ENCODE measurements around the gene SMIM41. TPM values are rescaled to one million over a fixed set of nuclear protein-coding genes. Genes with fewer than 3 reads are reported as not detected.

Gene SMIM41
- polyA plus RNA-seq, 2 of the 4 experiments (the other 2 are of a cell fraction) = not detected

GRCh38 chr12:52032804-52033445 is 46.6 kb upstream of the SMIM41 start (continued):
- no peak for TF ChIP-seq CHD4 (IDR thresholded peaks at IDR 0.05; ENCODE audit: borderline replicate concordance)
- no peak for TF ChIP-seq CHD2 (IDR thresholded peaks at IDR 0.05; ENCODE audit: low read length, partially characterized antibody)
- TF ChIP-seq FOSB (CRISPR knock-in tag; IDR thresholded peaks at IDR 0.05) = no peak
- no peak for TF ChIP-seq USF2 (IDR thresholded peaks at IDR 0.05)
- no peak for TF ChIP-seq NFE2L2 (conservative IDR thresholded peaks at IDR 0.05; ENCODE audit: low read length)
- TF ChIP-seq FOSL2 (IDR thresholded peaks at IDR 0.05) = no peak
- TF ChIP-seq FOSL2 (CRISPR knock-in tag; IDR thresholded peaks at IDR 0.05) = no peak
- no peak for TF ChIP-seq SREBF2 (IDR thresholded peaks at IDR 0.05)
- TF ChIP-seq E2F6 (IDR thresholded peaks at IDR 0.05; ENCODE audit: borderline replicate concordance, low read depth) = peak; percentile 51; the same call in 1 of the 2 replicates
- peak in 1 of 2 experiments; percentile 49; a peak in 1 of 5 replicates for TF ChIP-seq JUN (IDR thresholded peaks at IDR 0.05)
- TF ChIP-seq EP300 (IDR thresholded peaks at IDR 0.05) = no peak
- no peak for TF ChIP-seq SMC3 (IDR thresholded peaks at IDR 0.05)
- no peak for TF ChIP-seq REST (IDR thresholded peaks at IDR 0.05)
- no peak for TF ChIP-seq HMGXB4 (CRISPR knock-in tag; IDR thresholded peaks at IDR 0.05; ENCODE audit: borderline replicate concordance)
- TF ChIP-seq NPAS2 (CRISPR knock-in tag; IDR thresholded peaks at IDR 0.05; ENCODE audit: borderline replicate concordance) = no peak
- TF ChIP-seq HDAC2 (IDR thresholded peaks at IDR 0.05) = no peak
- no peak for TF ChIP-seq EHMT2 (IDR thresholded peaks at IDR 0.05; ENCODE audit: low read depth)
- peak; percentile 93; the same call in 1 of the 2 replicates for TF ChIP-seq ZSCAN20 (CRISPR knock-in tag; IDR thresholded peaks at IDR 0.05)
- no peak for TF ChIP-seq MAFK (IDR thresholded peaks at IDR 0.05; ENCODE audit: partially characterized antibody)
- TF ChIP-seq HOXA7 (CRISPR knock-in tag; IDR thresholded peaks at IDR 0.05) = no peak; the same call in 1 of the 2 replicates
- 0 out of 2 replicates have a peak, but pooled peaks have one; percentile 11 for TF ChIP-seq POLR2A (IDR thresholded peaks at IDR 0.05; ENCODE audit: low read length)
- no peak for TF ChIP-seq CEBPB (IDR thresholded peaks at IDR 0.05)
- TF ChIP-seq ZC3H11A (IDR thresholded peaks at IDR 0.05) = no peak
